Osteoblast (primary cell): ENCODE results near the gene RBPJ. TPM values are rescaled to one million over a fixed set of nuclear protein-coding genes. Genes with fewer than 3 reads are reported as not detected.

Experiments
- DNase-seq: peaks from one replicate; pipeline ENCODE4 v3.0.0; 2011; ENCODE audit warnings: low spot score, mixed read lengths; ENCODE audit not compliant: insufficient read length; ENCODE audit errors: missing footprints
- H2AFZ ChIP-seq: 2 replicates; pipeline ENCODE4 v1.6.0; 2011; ENCODE audit warnings: mild to moderate bottlenecking, low read length
- H3K27ac ChIP-seq: 2 replicates; pipeline ENCODE4 v1.5.1; 2011; ENCODE audit warnings: mild to moderate bottlenecking, low read depth, low read length, moderate library complexity
- H3K27me3 ChIP-seq: 2 replicates; pipeline ENCODE4 v1.6.0; 2012; ENCODE audit warnings: mild to moderate bottlenecking, control low read depth, inconsistent platforms, low read length, moderate library complexity; ENCODE audit not compliant: insufficient read depth
- H3K36me3 ChIP-seq: 2 replicates; pipeline ENCODE4 v1.5.1; 2011; ENCODE audit warnings: mild to moderate bottlenecking, low read length, control low read depth, moderate library complexity; ENCODE audit not compliant: insufficient read depth
- H3K4me1 ChIP-seq: 2 replicates; pipeline ENCODE4 v1.5.1; 2011; ENCODE audit warnings: mild to moderate bottlenecking, low read length, control low read depth, moderate library complexity; ENCODE audit not compliant: insufficient read depth
- H3K4me2 ChIP-seq: 2 replicates; pipeline ENCODE4 v1.6.0; 2011; ENCODE audit warnings: mild to moderate bottlenecking, low read length; ENCODE audit not compliant: insufficient read depth
- H3K4me3 ChIP-seq: fragments of 200-600 bp; sonication (generic); 3 replicates; pipeline ENCODE4 v1.5.1; 2012; ENCODE audit warnings: mild to moderate bottlenecking, low read length, inconsistent platforms; ENCODE audit not compliant: insufficient read depth
- H3K79me2 ChIP-seq: 2 replicates; pipeline ENCODE4 v1.6.0; 2012; ENCODE audit warnings: mild to moderate bottlenecking, low read length, control low read depth, inconsistent platforms; ENCODE audit not compliant: insufficient read depth
- H3K9me3 ChIP-seq: 2 replicates; pipeline ENCODE4 v1.5.1; 2011; ENCODE audit warnings: low read depth, low read length, control low read depth
- H4K20me1 ChIP-seq: 2 replicates; pipeline ENCODE4 v1.6.0; 2012; ENCODE audit warnings: mild to moderate bottlenecking, low read length, control low read depth; ENCODE audit not compliant: insufficient read depth
- CTCF ChIP-seq: IDR thresholded peaks from 2 replicates; pipeline ENCODE4 v1.5.1; 2011; ENCODE audit warnings: mild to moderate bottlenecking, low read depth, low read length, moderate library complexity; ENCODE audit errors: extremely low read depth
- total RNA-seq: library from RNA; depleted of rRNA; stranded (reverse); fragments of >200 nt; gene quantifications from 2 replicates; pipeline ENCODE4 v1.2.3, GENCODE V29; 2012

RBPJ gene
- total RNA-seq, 1 donor: 106 TPM

DNA sequence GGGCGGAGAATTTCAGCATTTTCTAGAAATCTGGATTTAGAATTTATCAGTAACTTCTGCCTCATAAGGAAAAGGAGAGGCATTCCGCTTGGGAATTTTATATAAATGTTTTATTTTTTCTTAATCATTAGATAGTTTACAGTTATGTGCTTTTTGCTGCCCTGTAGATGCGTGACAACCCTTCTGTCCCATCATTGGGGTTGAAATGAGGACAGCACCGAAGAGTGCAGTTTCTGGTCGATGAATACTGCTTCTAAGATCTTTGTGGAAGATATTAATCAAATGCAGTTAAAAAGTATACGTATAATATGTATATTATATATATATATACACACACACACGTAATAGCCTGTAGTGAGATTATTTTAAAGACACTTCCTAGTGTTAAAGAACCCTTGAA, 1.5 kb downstream of the RBPJ start:
- peaks cover 15% of the 10 kb centered on the region for H4K20me1 ChIP-seq
- peak overlapping the region; percentile 83 for H3K4me3 ChIP-seq
- H3K4me2 ChIP-seq: peak overlapping the region; percentile 92
- peaks cover 57% of the 10 kb centered on the region for H3K79me2 ChIP-seq
- DNase-seq: peak; percentile 84
- peaks cover 3% of the 10 kb centered on the region for H3K9me3 ChIP-seq
- no peak overlapping the region for H2AFZ ChIP-seq
- peaks cover 48% of the 10 kb centered on the region for H3K4me1 ChIP-seq
- TF ChIP-seq CTCF: no peak
- H3K27ac ChIP-seq: peak overlapping the region; percentile 84
- no peaks in the 10 kb centered on the region for H3K27me3 ChIP-seq
- H3K36me3 ChIP-seq: no peaks in the 10 kb centered on the region

DNA sequence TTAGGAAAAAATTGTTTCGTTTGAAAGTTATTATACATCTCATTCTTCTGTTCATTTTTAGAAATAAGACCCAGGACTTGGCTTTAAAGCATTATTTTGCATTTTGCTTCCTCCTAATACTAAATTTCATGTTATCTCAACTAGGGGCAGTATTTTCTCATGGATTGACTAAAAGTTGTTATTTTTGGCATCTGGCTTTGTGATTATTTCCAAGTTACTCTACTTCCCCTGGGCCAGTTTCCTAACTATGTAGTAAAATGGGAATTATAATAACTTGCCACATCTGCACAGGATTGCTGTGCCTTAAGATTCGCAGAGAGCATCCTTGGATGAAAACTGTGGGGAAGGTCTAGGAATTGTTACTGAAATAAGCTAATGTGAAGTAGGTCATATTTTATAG, 3.0 kb downstream of the RBPJ start:
- peak; percentile 68 for DNase-seq
- peak overlapping the region; percentile 83 for H3K4me3 ChIP-seq
- peaks cover 56% of the 10 kb centered on the region for H3K4me1 ChIP-seq
- no peaks in the 10 kb centered on the region for H3K27me3 ChIP-seq
- peak overlapping the region; percentile 92 for H3K4me2 ChIP-seq
- H2AFZ ChIP-seq: no peak overlapping the region
- no peaks in the 10 kb centered on the region for H3K9me3 ChIP-seq
- H4K20me1 ChIP-seq: peaks cover 15% of the 10 kb centered on the region
- H3K36me3 ChIP-seq: no peaks in the 10 kb centered on the region
- peaks cover 72% of the 10 kb centered on the region for H3K79me2 ChIP-seq
- peak; percentile 36 for TF ChIP-seq CTCF
- H3K27ac ChIP-seq: peak overlapping the region; percentile 84

GRCh38 chr4:26325191-26325590, 4.4 kb downstream of the RBPJ start:
- Histone ChIP-seq H3K27me3 (no peaks in the 10 kb centered on the region), H3K4me2 (peak overlapping the region; percentile 39), H2AFZ (no peak overlapping the region), H3K27ac (no peak overlapping the region), H3K4me3 (no peak overlapping the region), H3K9me3 (no peaks in the 10 kb centered on the region), H3K36me3 (no peaks in the 10 kb centered on the region), H3K4me1 (peaks cover 56% of the 10 kb centered on the region), H4K20me1 (peaks cover 15% of the 10 kb centered on the region), H3K79me2 (peaks cover 81% of the 10 kb centered on the region)
- DNase-seq: peak; percentile 55
- TF ChIP-seq CTCF: peak; percentile 47

DNA sequence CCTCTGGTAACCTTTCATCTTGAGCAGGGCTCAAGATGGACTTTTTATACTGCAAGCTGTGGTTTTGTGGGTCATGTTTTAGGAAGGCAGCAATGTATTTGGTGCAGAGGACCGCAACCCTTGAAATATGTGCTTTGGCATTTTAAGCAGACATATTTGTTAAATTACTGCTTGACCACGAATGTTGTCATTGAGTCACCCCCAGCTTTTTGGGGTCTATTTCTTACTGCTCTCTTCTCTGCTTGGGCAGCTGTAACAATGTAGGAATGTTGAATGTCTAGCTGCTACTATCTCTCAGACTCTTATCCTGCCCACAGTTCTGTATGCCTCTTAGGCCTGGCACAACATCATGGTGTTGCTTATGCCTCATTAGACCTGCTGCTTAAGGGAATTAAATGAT, 6.0 kb downstream of the RBPJ start:
- DNase-seq: peak; percentile 91
- Histone ChIP-seq H3K36me3 (no peaks in the 10 kb centered on the region), H4K20me1 (peaks cover 28% of the 10 kb centered on the region), H3K9me3 (no peaks in the 10 kb centered on the region), H3K79me2 (peaks cover 91% of the 10 kb centered on the region), H3K27me3 (no peaks in the 10 kb centered on the region), H3K4me1 (peaks cover 67% of the 10 kb centered on the region), H3K4me2 (peak overlapping the region; percentile 33), H2AFZ (no peak overlapping the region), H3K27ac (peak overlapping the region; percentile 73), H3K4me3 (no peak overlapping the region)
- no peak for TF ChIP-seq CTCF
